Mesendoderm (in vitro differentiated cells): ENCODE measurements around the gene CALN1.

Experiments
- DNase-seq: peaks from one replicate; pipeline ENCODE4 v3.0.0; 2013
- H2AK5ac ChIP-seq: 2 replicates; pipeline ENCODE4 v1.6.1; 2013; ENCODE audit warnings: low read length, inconsistent platforms
- H2BK120ac ChIP-seq: 2 replicates; pipeline ENCODE4 v1.6.1; 2013; ENCODE audit warnings: low read depth, mild to moderate bottlenecking, low read length, moderate library complexity, mixed read lengths
- H2BK15ac ChIP-seq: replicated peaks from 2 replicates; pipeline ENCODE4 v1.6.1; 2013; ENCODE audit warnings: low read depth, mild to moderate bottlenecking, moderate library complexity
- H2BK5ac ChIP-seq: 2 replicates; pipeline ENCODE4 v1.6.1; 2013; ENCODE audit warnings: low read length, inconsistent platforms
- H3K18ac ChIP-seq: 2 replicates; pipeline ENCODE4 v1.6.1; 2013; ENCODE audit warnings: mild to moderate bottlenecking, low read length, mixed read lengths
- H3K23ac ChIP-seq: one replicate; pipeline ENCODE4 v1.6.1; 2013; ENCODE audit warnings: low read length
- H3K27ac ChIP-seq: 2 replicates; pipeline ENCODE4 v1.5.1; 2013; ENCODE audit warnings: low read depth, mild to moderate bottlenecking, inconsistent platforms, low read length, moderate library complexity
- H3K27me3 ChIP-seq: 2 replicates; pipeline ENCODE4 v1.6.1; 2013; ENCODE audit warnings: low read length, control low read depth, mild to moderate bottlenecking, inconsistent platforms; ENCODE audit not compliant: insufficient read depth, poor library complexity
- H3K36me3 ChIP-seq: 2 replicates; pipeline ENCODE4 v1.6.1; 2013; ENCODE audit warnings: low read length, inconsistent platforms; ENCODE audit not compliant: control insufficient read depth, insufficient read depth
- H3K4ac ChIP-seq: one replicate; pipeline ENCODE4 v1.6.1; 2013; ENCODE audit warnings: low read depth, mild to moderate bottlenecking, low read length, moderate library complexity
- H3K4me1 ChIP-seq: 2 replicates; pipeline ENCODE4 v1.6.1; 2013; ENCODE audit warnings: low read depth, low read length, inconsistent platforms; ENCODE audit not compliant: control insufficient read depth
- H3K4me2 ChIP-seq: 2 replicates; pipeline ENCODE4 v1.6.1; 2013; ENCODE audit warnings: low read length
- H3K4me3 ChIP-seq: 2 replicates; pipeline ENCODE4 v1.5.1; 2013; ENCODE audit warnings: mild to moderate bottlenecking, low read length
- H3K56ac ChIP-seq: one replicate; pipeline ENCODE4 v1.6.1; 2013; ENCODE audit warnings: low read length
- H3K79me1 ChIP-seq: 2 replicates; pipeline ENCODE4 v1.6.1; 2013; ENCODE audit warnings: low read length, inconsistent platforms
- H3K79me2 ChIP-seq: 2 replicates; pipeline ENCODE4 v1.6.1; 2013; ENCODE audit warnings: mild to moderate bottlenecking, low read length; ENCODE audit not compliant: control insufficient read depth, insufficient read depth
- H3K9ac ChIP-seq: 2 replicates; pipeline ENCODE4 v1.6.1; 2013; ENCODE audit warnings: low read length, inconsistent platforms
- H4K5ac ChIP-seq: one replicate; pipeline ENCODE4 v1.6.1; 2013; ENCODE audit warnings: low read length
- H4K8ac ChIP-seq: one replicate; pipeline ENCODE4 v1.6.1; 2013; ENCODE audit warnings: low read depth, mild to moderate bottlenecking, control low read depth, low read length, moderate library complexity
- WGBS: extraction: QIAGEN DNeasy Blood & Tissue Kit; methylation state at CpG from one replicate; pipeline ENCODE4 v1.1.7; 2013; ENCODE audit warnings: low lambda C conversion rate, missing lambda C conversion rate; ENCODE audit not compliant: insufficient coverage; ENCODE audit errors: extremely low coverage; 5-methylcytosine and 5-hydroxymethylcytosine counted together

The CALN1 gene

DNA sequence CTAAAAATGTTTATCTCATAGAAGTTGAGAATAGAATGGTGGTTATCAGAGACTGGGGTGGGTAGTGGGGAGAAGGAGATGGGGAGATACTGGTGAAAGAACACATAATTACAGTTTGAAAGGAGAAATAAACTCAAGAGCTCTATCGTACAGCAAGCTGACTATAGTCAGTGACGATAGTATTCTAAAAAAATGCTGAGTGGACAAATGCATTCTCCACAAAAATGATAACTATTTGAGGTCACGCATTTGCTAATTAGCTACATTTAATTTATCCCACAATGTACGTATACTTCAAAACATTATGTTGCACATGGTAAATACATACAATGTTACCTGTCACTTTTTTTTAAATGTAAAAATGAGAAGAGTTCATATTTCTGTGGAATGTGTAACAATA, 507.7 kb downstream of the CALN1 start:
- Histone ChIP-seq H2AK5ac (no peak overlapping the region), H3K27me3 (no peaks in the 10 kb centered on the region), H4K8ac (no peak overlapping the region), H2BK120ac (no peak overlapping the region), H3K4me1 (no peaks in the 10 kb centered on the region), H3K79me2 (no peaks in the 10 kb centered on the region), H3K4me3 (no peak overlapping the region), H2BK5ac (no peak overlapping the region), H3K79me1 (no peaks in the 10 kb centered on the region), H3K9ac (no peak overlapping the region), H3K27ac (no peak overlapping the region), H3K4me2 (no peak overlapping the region), H3K36me3 (no peaks in the 10 kb centered on the region), H3K18ac (no peak overlapping the region), H3K23ac (no peak overlapping the region), H3K56ac (no peak overlapping the region), H2BK15ac (no peak overlapping the region), H3K4ac (no peak overlapping the region), H4K5ac (no peak overlapping the region)
- no CpG with 5 or more reads among the region's 4 CpGs for WGBS
- DNase-seq, result no peak

GRCh38 chr7:71900556-71900955, 511.6 kb downstream of the CALN1 start:
- no peaks in the 10 kb centered on the region for H3K79me2 ChIP-seq
- no CpG with 5 or more reads among the region's 3 CpGs for WGBS
- H3K4me1 ChIP-seq, result no peaks in the 10 kb centered on the region
- H3K9ac ChIP-seq, result no peak overlapping the region
- H2BK120ac ChIP-seq, result no peak overlapping the region
- no peak overlapping the region for H3K4me3 ChIP-seq
- no peaks in the 10 kb centered on the region for H3K79me1 ChIP-seq
- H3K56ac ChIP-seq, result no peak overlapping the region
- H3K36me3 ChIP-seq, result no peaks in the 10 kb centered on the region
- H3K27me3 ChIP-seq, result no peaks in the 10 kb centered on the region
- no peak overlapping the region for H3K4ac ChIP-seq
- no peak overlapping the region for H3K18ac ChIP-seq
- H2BK15ac ChIP-seq, result no peak overlapping the region
- no peak overlapping the region for H4K8ac ChIP-seq
- no peak for DNase-seq
- no peak overlapping the region for H2BK5ac ChIP-seq
- no peak overlapping the region for H3K4me2 ChIP-seq
- no peak overlapping the region for H3K23ac ChIP-seq
- no peak overlapping the region for H2AK5ac ChIP-seq
- no peak overlapping the region for H4K5ac ChIP-seq
- H3K27ac ChIP-seq, result no peak overlapping the region

GRCh38 chr7:71896535-71896934, 515.6 kb downstream of the CALN1 start:
- H3K23ac ChIP-seq, result no peak overlapping the region
- no peaks in the 10 kb centered on the region for H3K79me2 ChIP-seq
- H3K4ac ChIP-seq, result no peak overlapping the region
- no peak overlapping the region for H2BK15ac ChIP-seq
- no peak overlapping the region for H3K9ac ChIP-seq
- H2BK5ac ChIP-seq, result no peak overlapping the region
- H3K79me1 ChIP-seq, result no peaks in the 10 kb centered on the region
- no peak overlapping the region for H3K4me3 ChIP-seq
- no peak overlapping the region for H3K4me2 ChIP-seq
- no peak overlapping the region for H2BK120ac ChIP-seq
- no peak for DNase-seq
- H3K56ac ChIP-seq, result no peak overlapping the region
- H3K27me3 ChIP-seq, result no peaks in the 10 kb centered on the region
- no peaks in the 10 kb centered on the region for H3K4me1 ChIP-seq
- no peak overlapping the region for H2AK5ac ChIP-seq
- no peak overlapping the region for H3K27ac ChIP-seq
- no peak overlapping the region for H4K5ac ChIP-seq
- H3K36me3 ChIP-seq, result no peaks in the 10 kb centered on the region
- peak overlapping the region; percentile 25 for H3K18ac ChIP-seq
- WGBS, result no CpG with 5 or more reads among the region's 2 CpGs
- no peak overlapping the region for H4K8ac ChIP-seq

DNA sequence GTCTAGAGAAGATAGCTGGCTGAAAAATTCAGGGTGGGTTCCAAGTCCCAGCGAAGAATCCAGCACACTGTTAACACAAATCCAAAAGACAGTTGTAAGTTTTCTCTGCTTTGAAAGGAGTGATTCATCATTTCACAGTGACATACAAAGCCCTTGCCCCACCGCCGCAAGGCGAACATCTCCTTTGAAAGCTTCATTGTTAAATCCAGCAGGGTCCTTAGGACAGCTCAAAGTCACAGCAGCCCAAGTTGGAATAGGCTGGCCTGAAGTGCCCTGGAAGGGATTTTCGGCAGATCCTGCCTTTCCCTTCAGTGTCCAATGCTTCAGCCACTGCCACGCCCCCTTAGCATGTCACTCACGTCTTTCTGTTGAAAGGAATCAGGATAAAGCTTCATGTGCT, 526.1 kb downstream of the CALN1 start:
- H4K5ac ChIP-seq, result no peak overlapping the region
- H2BK15ac ChIP-seq, result no peak overlapping the region
- H3K4me3 ChIP-seq, result no peak overlapping the region
- H3K18ac ChIP-seq, result no peak overlapping the region
- no CpG with 5 or more reads among the region's 7 CpGs for WGBS
- H3K9ac ChIP-seq, result no peak overlapping the region
- no peak for DNase-seq
- no peak overlapping the region for H3K27ac ChIP-seq
- H2BK120ac ChIP-seq, result no peak overlapping the region
- no peak overlapping the region for H3K56ac ChIP-seq
- no peaks in the 10 kb centered on the region for H3K4me1 ChIP-seq
- H3K27me3 ChIP-seq, result no peaks in the 10 kb centered on the region
- no peak overlapping the region for H3K4ac ChIP-seq
- no peak overlapping the region for H2BK5ac ChIP-seq
- no peaks in the 10 kb centered on the region for H3K36me3 ChIP-seq
- H4K8ac ChIP-seq, result no peak overlapping the region
- no peak overlapping the region for H2AK5ac ChIP-seq
- H3K79me1 ChIP-seq, result no peaks in the 10 kb centered on the region
- H3K79me2 ChIP-seq, result no peaks in the 10 kb centered on the region
- no peak overlapping the region for H3K4me2 ChIP-seq
- H3K23ac ChIP-seq, result no peak overlapping the region

DNA sequence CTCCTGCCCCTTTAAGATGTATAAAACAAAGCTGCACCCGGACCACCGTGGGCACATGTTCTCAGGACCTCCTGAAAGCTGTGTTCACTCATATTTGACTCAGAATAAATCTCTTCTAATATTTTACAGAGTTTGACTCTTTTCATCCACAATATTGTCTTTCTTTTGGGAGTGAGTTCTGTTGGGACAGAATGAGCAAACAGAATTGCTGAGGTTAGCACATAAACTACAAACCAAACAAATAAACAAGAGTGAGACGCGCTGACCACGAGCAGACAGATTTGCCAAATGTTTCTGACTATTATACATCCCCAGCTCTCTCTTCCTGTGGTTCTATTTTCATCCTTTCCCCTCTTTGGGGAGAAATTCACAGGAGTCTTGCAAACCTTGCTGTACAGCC, 526.7 kb downstream of the CALN1 start:
- no CpG with 5 or more reads among the region's 5 CpGs for WGBS
- no peak overlapping the region for H3K9ac ChIP-seq

DNA sequence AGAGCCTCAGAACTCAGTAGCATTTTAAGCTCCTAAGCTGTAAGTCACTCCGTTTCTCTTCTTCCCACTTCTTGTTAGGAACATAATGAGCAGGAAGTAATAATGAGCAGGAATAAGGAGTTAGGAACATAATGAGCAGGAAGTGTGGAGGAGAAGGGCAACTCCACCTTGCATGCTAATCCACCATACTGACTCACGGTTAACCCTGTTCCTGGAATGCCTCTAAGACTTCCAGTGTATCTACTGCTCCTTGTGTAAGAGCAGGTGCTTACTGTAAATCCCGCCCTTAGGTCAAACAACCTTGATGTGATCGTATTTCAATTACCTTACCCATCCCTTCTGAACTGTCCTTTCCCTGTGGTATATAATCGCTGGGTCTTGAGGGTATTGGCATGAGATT, 528.7 kb downstream of the CALN1 start:
- no peak overlapping the region for H3K4ac ChIP-seq
- H2AK5ac ChIP-seq, result no peak overlapping the region
- no peak overlapping the region for H3K23ac ChIP-seq
- H3K36me3 ChIP-seq, result no peaks in the 10 kb centered on the region
- H2BK120ac ChIP-seq, result no peak overlapping the region
- H4K8ac ChIP-seq, result no peak overlapping the region
- H3K4me2 ChIP-seq, result no peak overlapping the region
- peaks cover 2% of the 10 kb centered on the region for H3K4me1 ChIP-seq
- WGBS, result no CpG with 5 or more reads among the region's 5 CpGs
- no peak overlapping the region for H3K9ac ChIP-seq
- H2BK15ac ChIP-seq, result no peak overlapping the region
- H3K27ac ChIP-seq, result no peak overlapping the region
- no peak overlapping the region for H4K5ac ChIP-seq
- H3K18ac ChIP-seq, result no peak overlapping the region
- H3K79me1 ChIP-seq, result no peaks in the 10 kb centered on the region
- no peak overlapping the region for H3K56ac ChIP-seq
- no peak overlapping the region for H2BK5ac ChIP-seq
- H3K79me2 ChIP-seq, result no peaks in the 10 kb centered on the region
- DNase-seq, result no peak
- no peak overlapping the region for H3K4me3 ChIP-seq
- H3K27me3 ChIP-seq, result no peaks in the 10 kb centered on the region

More for the DNA sequence above, 526.7 kb downstream of the CALN1 start:
- Histone ChIP-seq H3K4me2 (no peak overlapping the region), H3K36me3 (no peaks in the 10 kb centered on the region), H3K79me2 (no peaks in the 10 kb centered on the region), H3K56ac (no peak overlapping the region), H2AK5ac (no peak overlapping the region), H4K8ac (no peak overlapping the region), H2BK5ac (no peak overlapping the region), H3K27me3 (no peaks in the 10 kb centered on the region), H3K4me3 (no peak overlapping the region), H3K23ac (no peak overlapping the region), H3K18ac (no peak overlapping the region), H3K27ac (no peak overlapping the region), H3K79me1 (no peaks in the 10 kb centered on the region), H3K4ac (no peak overlapping the region), H4K5ac (no peak overlapping the region), H3K4me1 (no peaks in the 10 kb centered on the region), H2BK15ac (no peak overlapping the region), H2BK120ac (no peak overlapping the region)
- DNase-seq, result no peak
